Measurements from ENCODE around the gene GADL1. TPM values are rescaled to one million over a fixed set of nuclear protein-coding genes. Genes with fewer than 3 reads are reported as not detected.
A peak's percentile ranks its signal among the peaks of the same experiment; 100 is the strongest.

Gene GADL1
- polyA plus RNA-seq, 6 donors from 2014 or later = not detected

- H3K4me3 Mint-ChIP-seq = no peak overlapping the region
- peaks cover 0 to 3% (median 0%) of the 10 kb centered on the region in 7 donors for H3K9me3 Mint-ChIP-seq
Observed at GRCh38 chr3:30733696-30734095, 160.8 kb downstream of the GADL1 start.

GRCh38 chr3:30733209-30733608 is 161.3 kb downstream of the GADL1 start:
- Mint-ChIP-seq H3K27me3 (peaks cover 0 to 4% (median 0%) of the 10 kb centered on the region in 3 donors), H3K4me3 (no peak overlapping the region), H3K36me3 (no peaks in the 10 kb centered on the region), H3K27ac (no peak overlapping the region), H3K4me1 (peaks cover 0 to 8% (median 0%) of the 10 kb centered on the region in 3 donors), H3K9me3 (peaks cover 0 to 3% (median 0%) of the 10 kb centered on the region in 7 donors)
- ATAC-seq (ENCODE audit: low read depth in 2 of 2) (no peak), DNase-seq (no peak)

More at GRCh38 chr3:30733696-30734095, 160.8 kb downstream of the GADL1 start:
- H3K4me1 Mint-ChIP-seq = peaks cover 0 to 8% (median 0%) of the 10 kb centered on the region in 3 donors
- ATAC-seq (ENCODE audit: low read depth in 2 of 2) (no peak), DNase-seq (no peak)
- H3K27ac Mint-ChIP-seq = no peak overlapping the region
- H3K27me3 Mint-ChIP-seq = peaks cover 0 to 4% (median 0%) of the 10 kb centered on the region in 3 donors
- no peaks in the 10 kb centered on the region for H3K36me3 Mint-ChIP-seq

- Mint-ChIP-seq H3K27ac (no peak overlapping the region), H3K36me3 (no peaks in the 10 kb centered on the region), H3K4me3 (no peak overlapping the region), H3K27me3 (peaks cover 0 to 4% (median 0%) of the 10 kb centered on the region in 3 donors), H3K9me3 (peaks cover 0 to 3% (median 0%) of the 10 kb centered on the region in 7 donors), H3K4me1 (peaks cover 0 to 8% (median 0%) of the 10 kb centered on the region in 3 donors)
- no peak for DNase-seq
- ATAC-seq (ENCODE audit: low read depth in 2 of 2) = no peak
Observed at GRCh38 chr3:30730967-30731366, 163.5 kb downstream of the GADL1 start.

GRCh38 chr3:30729936-30730335 is 164.5 kb downstream of the GADL1 start:
- peaks cover 0 to 4% (median 0%) of the 10 kb centered on the region in 3 donors for H3K27me3 Mint-ChIP-seq
- H3K27ac Mint-ChIP-seq = no peak overlapping the region
- H3K4me1 Mint-ChIP-seq = peaks cover 5 to 8% (median 7%) of the 10 kb centered on the region in 3 donors
- ATAC-seq (ENCODE audit: low read depth in 2 of 2) (no peak), DNase-seq (no peak)
- peaks cover 0 to 5% of the 10 kb centered on the region in 2 donors for H3K36me3 Mint-ChIP-seq
- H3K9me3 Mint-ChIP-seq = peaks cover 0 to 6% (median 0%) of the 10 kb centered on the region in 7 donors
- no peak overlapping the region for H3K4me3 Mint-ChIP-seq

GRCh38 chr3:30729512-30729911 is 164.9 kb downstream of the GADL1 start:
- peaks cover 0 to 5% of the 10 kb centered on the region in 2 donors for H3K36me3 Mint-ChIP-seq
- no peak for DNase-seq
- H3K27ac Mint-ChIP-seq = no peak overlapping the region
- peaks cover 0 to 6% (median 0%) of the 10 kb centered on the region in 7 donors for H3K9me3 Mint-ChIP-seq
- peaks cover 6 to 11% (median 8%) of the 10 kb centered on the region in 3 donors for H3K4me1 Mint-ChIP-seq
- no peak overlapping the region for H3K4me3 Mint-ChIP-seq
- peaks cover 0 to 4% (median 0%) of the 10 kb centered on the region in 3 donors for H3K27me3 Mint-ChIP-seq
- ATAC-seq (ENCODE audit: low read depth in 2 of 2) = no peak

- ATAC-seq (ENCODE audit: low read depth in 2 of 2) = no peak
- Mint-ChIP-seq H3K27ac (no peak overlapping the region), H3K4me3 (no peak overlapping the region), H3K27me3 (peaks cover 0 to 4% (median 0%) of the 10 kb centered on the region in 3 donors), H3K4me1 (peaks cover 4 to 11% (median 6%) of the 10 kb centered on the region in 3 donors), H3K36me3 (peaks cover 0 to 5% of the 10 kb centered on the region in 2 donors), H3K9me3 (peaks cover 0 to 6% (median 0%) of the 10 kb centered on the region in 7 donors)
- no peak for DNase-seq
Observed at GRCh38 chr3:30728143-30728542, 166.3 kb downstream of the GADL1 start.

- Mint-ChIP-seq H3K4me3 (no peak overlapping the region), H3K4me1 (peaks cover 6 to 11% (median 7%) of the 10 kb centered on the region in 3 donors), H3K27ac (no peak overlapping the region), H3K27me3 (peaks cover 0 to 4% (median 0%) of the 10 kb centered on the region in 3 donors), H3K36me3 (peaks cover 0 to 5% of the 10 kb centered on the region in 2 donors), H3K9me3 (peaks cover 0 to 6% (median 0%) of the 10 kb centered on the region in 7 donors)
- ATAC-seq (ENCODE audit: low read depth in 2 of 2) (no peak), DNase-seq (no peak)
Observed at GRCh38 chr3:30724863-30725262, 169.6 kb downstream of the GADL1 start.

- peaks cover 16 to 27% (median 17%) of the 10 kb centered on the region in 3 donors for H3K4me1 Mint-ChIP-seq
- DNase-seq = no peak
- H3K36me3 Mint-ChIP-seq = peaks cover 0 to 5% of the 10 kb centered on the region in 2 donors
- ATAC-seq (ENCODE audit: low read depth in 2 of 2) = no peak
- no peak overlapping the region for H3K27ac Mint-ChIP-seq
- H3K9me3 Mint-ChIP-seq = peaks cover 0 to 6% (median 0%) of the 10 kb centered on the region in 7 donors
- no peaks in the 10 kb centered on the region for H3K27me3 Mint-ChIP-seq
- H3K4me3 Mint-ChIP-seq = no peak overlapping the region
Observed at GRCh38 chr3:30723211-30723610, 171.2 kb downstream of the GADL1 start.

- peaks cover 0 to 6% (median 0%) of the 10 kb centered on the region in 7 donors for H3K9me3 Mint-ChIP-seq
- H3K4me1 Mint-ChIP-seq = peaks cover 17 to 29% (median 18%) of the 10 kb centered on the region in 3 donors
- no peak for DNase-seq
- no peak overlapping the region for H3K27ac Mint-ChIP-seq
- H3K27me3 Mint-ChIP-seq = no peaks in the 10 kb centered on the region
- no peak for ATAC-seq (ENCODE audit: low read depth in 2 of 2)
- no peak overlapping the region for H3K4me3 Mint-ChIP-seq
- peaks cover 0 to 5% of the 10 kb centered on the region in 2 donors for H3K36me3 Mint-ChIP-seq
Observed at GRCh38 chr3:30721314-30721634, 173.2 kb downstream of the GADL1 start.

- H3K36me3 Mint-ChIP-seq = peaks cover 0 to 5% of the 10 kb centered on the region in 2 donors
- H3K27me3 Mint-ChIP-seq = no peaks in the 10 kb centered on the region
- H3K4me1 Mint-ChIP-seq = peaks cover 17 to 29% (median 18%) of the 10 kb centered on the region in 3 donors
- ATAC-seq (ENCODE audit: low read depth in 2 of 2) (no peak), DNase-seq (no peak)
- H3K27ac Mint-ChIP-seq = no peak overlapping the region
- H3K4me3 Mint-ChIP-seq = no peak overlapping the region
- peaks cover 0 to 6% (median 3%) of the 10 kb centered on the region in 7 donors for H3K9me3 Mint-ChIP-seq
Observed at GRCh38 chr3:30720586-30721313, 173.7 kb downstream of the GADL1 start.

- ATAC-seq (ENCODE audit: low read depth in 2 of 2) (no peak), DNase-seq (no peak)
- Mint-ChIP-seq H3K36me3 (peaks cover 0 to 6% of the 10 kb centered on the region in 2 donors), H3K27ac (peak overlapping the region in 1 of 6 donors; percentile 67), H3K4me3 (peak overlapping the region in 2 of 8 donors; percentile 1 to 12), H3K9me3 (peaks cover 0 to 11% (median 8%) of the 10 kb centered on the region in 7 donors), H3K4me1 (peaks cover 12 to 18% (median 17%) of the 10 kb centered on the region in 3 donors), H3K27me3 (no peaks in the 10 kb centered on the region)
Observed at GRCh38 chr3:30719536-30719935, 174.9 kb downstream of the GADL1 start.

- no peak overlapping the region for H3K4me3 Mint-ChIP-seq
- ATAC-seq (ENCODE audit: low read depth in 2 of 2) = no peak
- H3K9me3 Mint-ChIP-seq = peaks cover 0 to 14% (median 7%) of the 10 kb centered on the region in 7 donors
- DNase-seq = no peak
- H3K36me3 Mint-ChIP-seq = peaks cover 0 to 8% of the 10 kb centered on the region in 2 donors
- no peak overlapping the region for H3K27ac Mint-ChIP-seq
- no peaks in the 10 kb centered on the region for H3K27me3 Mint-ChIP-seq
- peaks cover 7 to 14% (median 11%) of the 10 kb centered on the region in 3 donors for H3K4me1 Mint-ChIP-seq
Observed at GRCh38 chr3:30713885-30714503, 180.5 kb downstream of the GADL1 start.

- no peaks in the 10 kb centered on the region for H3K27me3 Mint-ChIP-seq
- H3K27ac Mint-ChIP-seq = no peak overlapping the region
- peaks cover 0 to 14% (median 7%) of the 10 kb centered on the region in 7 donors for H3K9me3 Mint-ChIP-seq
- no peak overlapping the region for H3K4me3 Mint-ChIP-seq
- DNase-seq (no peak), ATAC-seq (ENCODE audit: low read depth in 2 of 2) (no peak)
- H3K4me1 Mint-ChIP-seq = peaks cover 0 to 6% (median 6%) of the 10 kb centered on the region in 3 donors
- peaks cover 0 to 8% of the 10 kb centered on the region in 2 donors for H3K36me3 Mint-ChIP-seq
Observed at GRCh38 chr3:30712991-30713390, 181.5 kb downstream of the GADL1 start.
